GM18868 (cell line): Measurements from ENCODE around the gene ATP5ME.

Source experiments
- ATAC-seq: cut with Tn5 transposase; IDR thresholded peaks from one replicate; pipeline ENCODE4 v1.9.1; 2021; ENCODE audit warnings: mild to moderate bottlenecking, moderate library complexity; ENCODE audit not compliant: unreplicated experiment

Gene ATP5ME

GRCh38 chr4:623914-624566 lies 50.0 kb downstream of the ATP5ME start:
- no peak for ATAC-seq

GRCh38 chr4:622996-623913 lies 50.8 kb downstream of the ATP5ME start:
- ATAC-seq: no peak
